ENCODE results near the gene BLCAP.
"Not testable (repeated sequence)": the region's sequence is repeated elsewhere in the genome, so short reads cannot be mapped to it uniquely, and the experiment has no call there.

BLCAP gene

GRCh38 chr20:37527638-37528445 is at the start of gene BLCAP:
Gene BLCAP, minus strand, starts transcription at chr20:37527876. Its CDS starts 8,702 bp downstream, at chr20:37519174.
- peak within 1 kb of the TSS; percentile 95 for H3K4me3 ChIP-seq (ENCODE audit: low read depth, low read length)

- H3K4me3 ChIP-seq (ENCODE audit: low read depth, low read length): not testable (repeated sequence)
Measured at GRCh38 chr20:37577436-37577835, 49.8 kb upstream of the BLCAP start.

GRCh38 chr20:37576911-37577310 is 49.2 kb upstream of the BLCAP start:
- no peak overlapping the region for H3K4me3 ChIP-seq (ENCODE audit: low read depth, low read length)

GRCh38 chr20:37575884-37576283 is 48.2 kb upstream of the BLCAP start:
- no peak overlapping the region for H3K4me3 ChIP-seq (ENCODE audit: low read depth, low read length)

- H3K4me3 ChIP-seq (ENCODE audit: low read depth, low read length): no peak overlapping the region
Measured at GRCh38 chr20:37574199-37574890, 46.7 kb upstream of the BLCAP start.

- no peak overlapping the region for H3K4me3 ChIP-seq (ENCODE audit: low read depth, low read length)
Measured at GRCh38 chr20:37573626-37574198, 46.0 kb upstream of the BLCAP start.

- no peak overlapping the region for H3K4me3 ChIP-seq (ENCODE audit: low read depth, low read length)
Measured at GRCh38 chr20:37571033-37571432, 43.4 kb upstream of the BLCAP start.

GRCh38 chr20:37570419-37570818 is 42.7 kb upstream of the BLCAP start:
- no peak overlapping the region for H3K4me3 ChIP-seq (ENCODE audit: low read depth, low read length)

- H3K4me3 ChIP-seq (ENCODE audit: low read depth, low read length): no peak overlapping the region
Measured at GRCh38 chr20:37567671-37568588, 40.3 kb upstream of the BLCAP start.

GRCh38 chr20:37567331-37567665 is 39.6 kb upstream of the BLCAP start:
- H3K4me3 ChIP-seq (ENCODE audit: low read depth, low read length): no peak overlapping the region

GRCh38 chr20:37566590-37567330 is 39.1 kb upstream of the BLCAP start:
- H3K4me3 ChIP-seq (ENCODE audit: low read depth, low read length): no peak overlapping the region

GRCh38 chr20:37565134-37565811 is 37.6 kb upstream of the BLCAP start:
- H3K4me3 ChIP-seq (ENCODE audit: low read depth, low read length): no peak overlapping the region

- no peak overlapping the region for H3K4me3 ChIP-seq (ENCODE audit: low read depth, low read length)
Measured at GRCh38 chr20:37564388-37565133, 36.9 kb upstream of the BLCAP start.

GRCh38 chr20:37564016-37564387 is 36.3 kb upstream of the BLCAP start:
- no peak overlapping the region for H3K4me3 ChIP-seq (ENCODE audit: low read depth, low read length)

- H3K4me3 ChIP-seq (ENCODE audit: low read depth, low read length): no peak overlapping the region
Measured at GRCh38 chr20:37562695-37563480, 35.2 kb upstream of the BLCAP start.

- H3K4me3 ChIP-seq (ENCODE audit: low read depth, low read length): no peak overlapping the region
Measured at GRCh38 chr20:37560629-37561028, 33.0 kb upstream of the BLCAP start.

- no peak overlapping the region for H3K4me3 ChIP-seq (ENCODE audit: low read depth, low read length)
Measured at GRCh38 chr20:37559312-37560027, 31.8 kb upstream of the BLCAP start.

- H3K4me3 ChIP-seq (ENCODE audit: low read depth, low read length): no peak overlapping the region
Measured at GRCh38 chr20:37558779-37559178, 31.1 kb upstream of the BLCAP start.

Data from iPS-11a (cell line).